HepG2 (cell line): ENCODE data around the gene NOXO1. TPM values are rescaled to one million over a fixed set of nuclear protein-coding genes. Genes with fewer than 3 reads are reported as not detected.

Experiments
- ASH2L ChIP-seq: fragments of 300-600, 200-600 bp; sonication (generic); IDR thresholded peaks from 2 replicates; pipeline ENCODE4 v1.7.0; 2017; ENCODE audit warnings: low read depth, mild to moderate bottlenecking, moderate library complexity, mixed read lengths, low read length; ENCODE audit not compliant: insufficient read length
- DPF2 ChIP-seq: sonication (generic); formaldehyde crosslinking; IDR thresholded peaks from 2 replicates; pipeline ENCODE4 v1.4.0; 2020; ENCODE audit warnings: mild to moderate bottlenecking, low read depth, missing genetic modification reagents, borderline replicate concordance
- FIP1L1 ChIP-seq: fragments of 200-400 bp; formaldehyde crosslinking; IDR thresholded peaks from 2 replicates; pipeline ENCODE4 v1.6.1; 2018; ENCODE audit warnings: low read depth, mild to moderate bottlenecking, low read length, moderate library complexity, borderline replicate concordance; ENCODE audit not compliant: insufficient read depth
- GABPB1 ChIP-seq: IDR thresholded peaks from 2 replicates; pipeline ENCODE4 v1.6.1; 2016; ENCODE audit warnings: mild to moderate bottlenecking, missing genetic modification reagents, moderate library complexity, missing compliant biosample characterization
- KDM2A ChIP-seq: sonication (generic); formaldehyde crosslinking; IDR thresholded peaks from 2 replicates; pipeline ENCODE4 v1.4.0; 2020; ENCODE audit warnings: low read depth, missing genetic modification reagents, borderline replicate concordance
- MAFG ChIP-seq: sonication (generic); formaldehyde crosslinking; IDR thresholded peaks from 2 replicates; pipeline ENCODE4 v1.5.1; 2020; ENCODE audit warnings: mild to moderate bottlenecking, missing genetic modification reagents
- MED8 ChIP-seq: sonication (generic); formaldehyde crosslinking; IDR thresholded peaks from 2 replicates; pipeline ENCODE4 v1.8.1; 2023; ENCODE audit warnings: mild to moderate bottlenecking, missing genetic modification reagents; ENCODE audit not compliant: insufficient replicate concordance
- RBAK ChIP-seq: sonication (generic); formaldehyde crosslinking; IDR thresholded peaks from 2 replicates; pipeline ENCODE4 v1.5.1; 2020; ENCODE audit warnings: mild to moderate bottlenecking, missing genetic modification reagents
- SP2 ChIP-seq: sonication (generic); formaldehyde crosslinking; IDR thresholded peaks from 2 replicates; pipeline ENCODE4 v1.5.1; 2020; ENCODE audit warnings: mild to moderate bottlenecking, missing genetic modification reagents
- ZC3H4 ChIP-seq: sonication (generic); formaldehyde crosslinking; IDR thresholded peaks from 2 replicates; pipeline ENCODE4 v1.4.0; 2020; ENCODE audit warnings: missing genetic modification reagents, borderline replicate concordance
- ZNF549 ChIP-seq: sonication (generic); formaldehyde crosslinking; IDR thresholded peaks from 2 replicates; pipeline ENCODE4 v1.5.0; 2020; ENCODE audit warnings: missing genetic modification reagents
- ZNF83 ChIP-seq: sonication (generic); formaldehyde crosslinking; IDR thresholded peaks from 2 replicates; pipeline ENCODE4 v1.4.0; 2020; ENCODE audit warnings: missing genetic modification reagents, mild to moderate bottlenecking, borderline replicate concordance
- polyA plus RNA-seq, 8 experiments: library from polyadenylated mRNA; depleted of rRNA in 3 of 8; stranded (reverse) in 7 of 8; unstranded in 1 of 8; fragments of >200 nt; fragmentation: Illumina TruSeq in 4 of 8; extraction: Trizol in 4 of 8; gene quantifications; 2 replicates each; pipeline versions ENCODE4 v1.2.1 to v1.2.3, GENCODE V29; 2011 to 2016; ENCODE audit warnings: low read depth in 4 of 8, missing spikeins in 1 of 8, mixed read lengths in 1 of 8; ENCODE audit not compliant: insufficient read depth in 1 of 8
- total RNA-seq, 5 experiments: library from RNA; depleted of rRNA; stranded (reverse); fragments of >200 nt; fragmentation: Illumina TruSeq; extraction: Trizol; gene quantifications; 2 replicates each; pipeline ENCODE4 v1.2.3, GENCODE V29; 2016; ENCODE audit warnings: low read depth in 1 of 5
- TF ChIP-seq, protein P1 (sequence below): sonication (generic); formaldehyde crosslinking; IDR thresholded peaks from 2 replicates; pipeline ENCODE4 v1.5.0; 2020; ENCODE audit warnings: missing genetic modification reagents
- TF ChIP-seq, protein P2 (sequence below): sonication (generic); formaldehyde crosslinking; IDR thresholded peaks from 2 replicates; pipeline ENCODE4 v1.9.0; 2021; ENCODE audit warnings: missing genetic modification reagents, mild to moderate bottlenecking, borderline replicate concordance
- TF ChIP-seq, protein P3 (sequence below), 2 experiments: IDR thresholded peaks; 2 replicates each; pipeline ENCODE4 v1.6.1; 2011 to 2012; ENCODE audit warnings: low read length in 2 of 2, borderline replicate concordance in 1 of 2, low read depth in 1 of 2, mild to moderate bottlenecking in 1 of 2, moderate library complexity in 1 of 2
- TF ChIP-seq, protein P4 (sequence below): IDR thresholded peaks from 2 replicates; pipeline ENCODE4 v1.6.1; 2016; ENCODE audit warnings: low read depth, borderline replicate concordance
- TF ChIP-seq, protein P5 (sequence below): sonication (generic); formaldehyde crosslinking; IDR thresholded peaks from 2 replicates; pipeline ENCODE4 v1.5.1; 2020; ENCODE audit warnings: missing genetic modification reagents, mild to moderate bottlenecking, borderline replicate concordance

The NOXO1 gene
- total and polyA plus RNA-seq, 2 of the 13 experiments (the other 11 are each of a cell fraction or from before 2014, with no cell fraction given), result 0.69 to 1.4 TPM

DNA sequence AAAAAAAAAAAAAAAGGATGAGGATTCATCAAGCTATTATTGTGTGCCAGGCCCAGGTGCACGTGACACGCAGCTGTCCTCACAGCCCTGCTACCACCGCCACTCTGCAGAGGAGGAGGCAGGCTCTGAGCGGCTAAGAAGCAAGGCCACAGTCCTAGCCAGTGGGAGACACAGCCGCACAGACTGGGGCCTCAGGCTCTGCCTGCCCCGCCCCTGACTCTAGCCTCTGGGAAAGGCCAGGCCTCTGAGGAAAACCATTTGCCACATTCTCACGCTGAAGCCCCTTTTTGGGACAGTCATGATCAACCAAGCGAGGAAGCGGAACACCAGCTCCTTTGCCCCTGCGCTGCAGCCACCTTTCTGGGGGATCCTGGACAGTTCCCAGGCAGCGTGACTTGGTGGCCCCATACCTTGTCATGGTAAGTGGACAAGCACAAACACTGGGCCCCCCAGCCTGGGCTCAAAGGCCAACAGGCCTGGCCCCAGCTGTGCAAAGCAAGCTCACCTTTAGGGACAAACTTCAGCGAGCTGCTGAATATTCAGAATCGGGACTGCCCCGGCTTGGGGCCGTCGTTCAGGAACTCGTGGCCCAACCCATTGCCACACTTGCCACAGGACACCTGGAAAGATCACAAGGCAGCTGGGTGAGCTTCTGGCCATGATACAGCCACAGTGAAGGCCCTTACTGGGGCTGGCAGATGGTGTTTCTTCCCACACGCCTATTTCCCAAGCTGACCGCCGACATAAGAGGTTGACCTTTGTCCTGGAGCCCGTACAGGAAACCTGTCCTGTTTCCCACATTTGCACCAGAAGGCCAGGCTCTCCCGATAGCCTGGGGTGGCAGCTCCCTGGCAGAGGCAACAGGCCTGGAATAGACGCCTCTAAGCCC lies 40.8 kb downstream of the NOXO1 start (continued):
- peak; percentile 42; the same call in 1 of the 2 replicates for TF ChIP-seq KDM2A (CRISPR knock-in tag)
- TF ChIP-seq ZNF549 (CRISPR knock-in tag), result no peak
- no peak; the same call in 1 of the 2 replicates for TF ChIP-seq SP2 (CRISPR knock-in tag)
- peak; percentile 83; the same call in 1 of the 2 replicates for TF ChIP-seq ZC3H4 (CRISPR knock-in tag)
- TF ChIP-seq RBAK, result no peak
- TF ChIP-seq ZNF83 (CRISPR knock-in tag), result no peak
- TF ChIP-seq, protein P1, sequence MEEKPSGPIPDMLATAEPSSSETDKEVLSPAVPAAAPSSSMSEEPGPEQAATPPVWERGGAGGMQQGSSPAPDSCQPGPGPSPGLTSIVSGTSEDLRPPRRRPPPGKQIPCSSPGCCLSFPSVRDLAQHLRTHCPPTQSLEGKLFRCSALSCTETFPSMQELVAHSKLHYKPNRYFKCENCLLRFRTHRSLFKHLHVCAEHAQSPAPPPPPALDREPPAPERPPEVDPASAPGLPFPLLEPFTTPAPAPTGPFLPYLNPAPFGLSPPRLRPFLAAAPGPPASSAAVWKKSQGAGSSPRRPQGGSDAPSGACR, result peak; percentile 92
- TF ChIP-seq, protein P2, sequence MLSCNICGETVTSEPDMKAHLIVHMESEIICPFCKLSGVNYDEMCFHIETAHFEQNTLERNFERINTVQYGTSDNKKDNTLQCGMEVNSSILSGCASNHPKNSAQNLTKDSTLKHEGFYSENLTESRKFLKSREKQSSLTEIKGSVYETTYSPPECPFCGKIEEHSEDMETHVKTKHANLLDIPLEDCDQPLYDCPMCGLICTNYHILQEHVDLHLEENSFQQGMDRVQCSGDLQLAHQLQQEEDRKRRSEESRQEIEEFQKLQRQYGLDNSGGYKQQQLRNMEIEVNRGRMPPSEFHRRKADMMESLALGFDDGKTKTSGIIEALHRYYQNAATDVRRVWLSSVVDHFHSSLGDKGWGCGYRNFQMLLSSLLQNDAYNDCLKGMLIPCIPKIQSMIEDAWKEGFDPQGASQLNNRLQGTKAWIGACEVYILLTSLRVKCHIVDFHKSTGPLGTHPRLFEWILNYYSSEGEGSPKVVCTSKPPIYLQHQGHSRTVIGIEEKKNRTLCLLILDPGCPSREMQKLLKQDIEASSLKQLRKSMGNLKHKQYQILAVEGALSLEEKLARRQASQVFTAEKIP (CRISPR knock-in tag), result no peak
- TF ChIP-seq, protein P3, sequence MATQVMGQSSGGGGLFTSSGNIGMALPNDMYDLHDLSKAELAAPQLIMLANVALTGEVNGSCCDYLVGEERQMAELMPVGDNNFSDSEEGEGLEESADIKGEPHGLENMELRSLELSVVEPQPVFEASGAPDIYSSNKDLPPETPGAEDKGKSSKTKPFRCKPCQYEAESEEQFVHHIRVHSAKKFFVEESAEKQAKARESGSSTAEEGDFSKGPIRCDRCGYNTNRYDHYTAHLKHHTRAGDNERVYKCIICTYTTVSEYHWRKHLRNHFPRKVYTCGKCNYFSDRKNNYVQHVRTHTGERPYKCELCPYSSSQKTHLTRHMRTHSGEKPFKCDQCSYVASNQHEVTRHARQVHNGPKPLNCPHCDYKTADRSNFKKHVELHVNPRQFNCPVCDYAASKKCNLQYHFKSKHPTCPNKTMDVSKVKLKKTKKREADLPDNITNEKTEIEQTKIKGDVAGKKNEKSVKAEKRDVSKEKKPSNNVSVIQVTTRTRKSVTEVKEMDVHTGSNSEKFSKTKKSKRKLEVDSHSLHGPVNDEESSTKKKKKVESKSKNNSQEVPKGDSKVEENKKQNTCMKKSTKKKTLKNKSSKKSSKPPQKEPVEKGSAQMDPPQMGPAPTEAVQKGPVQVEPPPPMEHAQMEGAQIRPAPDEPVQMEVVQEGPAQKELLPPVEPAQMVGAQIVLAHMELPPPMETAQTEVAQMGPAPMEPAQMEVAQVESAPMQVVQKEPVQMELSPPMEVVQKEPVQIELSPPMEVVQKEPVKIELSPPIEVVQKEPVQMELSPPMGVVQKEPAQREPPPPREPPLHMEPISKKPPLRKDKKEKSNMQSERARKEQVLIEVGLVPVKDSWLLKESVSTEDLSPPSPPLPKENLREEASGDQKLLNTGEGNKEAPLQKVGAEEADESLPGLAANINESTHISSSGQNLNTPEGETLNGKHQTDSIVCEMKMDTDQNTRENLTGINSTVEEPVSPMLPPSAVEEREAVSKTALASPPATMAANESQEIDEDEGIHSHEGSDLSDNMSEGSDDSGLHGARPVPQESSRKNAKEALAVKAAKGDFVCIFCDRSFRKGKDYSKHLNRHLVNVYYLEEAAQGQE (IDR thresholded peaks at IDR 0.05; ENCODE audit: borderline replicate concordance in 1 of 2, low read depth in 1 of 2, low read length in 2 of 2), result peak in 1 of 2 experiments; percentile 72; a peak in 2 of 4 replicates
- TF ChIP-seq DPF2 (CRISPR knock-in tag), result peak; percentile 69; the same call in 1 of the 2 replicates
- TF ChIP-seq, protein P4, sequence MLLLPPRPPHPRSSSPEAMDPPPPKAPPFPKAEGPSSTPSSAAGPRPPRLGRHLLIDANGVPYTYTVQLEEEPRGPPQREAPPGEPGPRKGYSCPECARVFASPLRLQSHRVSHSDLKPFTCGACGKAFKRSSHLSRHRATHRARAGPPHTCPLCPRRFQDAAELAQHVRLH (CRISPR knock-in tag), result no peak
- no peak for TF ChIP-seq MAFG
- TF ChIP-seq MED8 (CRISPR knock-in tag), result peak; percentile 71
- TF ChIP-seq FIP1L1, result no peak
- TF ChIP-seq, protein P5, sequence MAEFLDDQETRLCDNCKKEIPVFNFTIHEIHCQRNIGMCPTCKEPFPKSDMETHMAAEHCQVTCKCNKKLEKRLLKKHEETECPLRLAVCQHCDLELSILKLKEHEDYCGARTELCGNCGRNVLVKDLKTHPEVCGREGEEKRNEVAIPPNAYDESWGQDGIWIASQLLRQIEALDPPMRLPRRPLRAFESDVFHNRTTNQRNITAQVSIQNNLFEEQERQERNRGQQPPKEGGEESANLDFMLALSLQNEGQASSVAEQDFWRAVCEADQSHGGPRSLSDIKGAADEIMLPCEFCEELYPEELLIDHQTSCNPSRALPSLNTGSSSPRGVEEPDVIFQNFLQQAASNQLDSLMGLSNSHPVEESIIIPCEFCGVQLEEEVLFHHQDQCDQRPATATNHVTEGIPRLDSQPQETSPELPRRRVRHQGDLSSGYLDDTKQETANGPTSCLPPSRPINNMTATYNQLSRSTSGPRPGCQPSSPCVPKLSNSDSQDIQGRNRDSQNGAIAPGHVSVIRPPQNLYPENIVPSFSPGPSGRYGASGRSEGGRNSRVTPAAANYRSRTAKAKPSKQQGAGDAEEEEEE (CRISPR knock-in tag), result no peak
- TF ChIP-seq ASH2L, result peak; percentile 98
- TF ChIP-seq GABPB1 (CRISPR knock-in tag), result peak; percentile 35
